CD4-positive, alpha-beta T cell treated with Interleukin-6 for 4 hours (primary cell): Measurements from ENCODE around the gene CBLL2.
"Not testable (repeated sequence)": the region's sequence is repeated elsewhere in the genome, so short reads cannot be mapped to it uniquely, and the experiment has no call there.

ENCODE experiments used
- DNase-seq: peaks from one replicate; pipeline ENCODE4 v3.0.0-alpha.2; 2020; ENCODE audit warnings: mixed read lengths

The CBLL2 gene

GRCh38 chrX:22272613-22273012 lies at the start of gene CBLL2:
Gene CBLL2, plus strand, starts transcription at chrX:22272913. Its CDS starts 79 bp downstream, at chrX:22272992.
- DNase-seq: no peak

- DNase-seq: no peak
Observed at GRCh38 chrX:22234380-22234779, 38.3 kb upstream of the CBLL2 start.

GRCh38 chrX:22237479-22237878 lies 35.2 kb upstream of the CBLL2 start:
- DNase-seq: no peak

GRCh38 chrX:22246620-22247019 lies 26.1 kb upstream of the CBLL2 start:
- DNase-seq: no peak

GRCh38 chrX:22247169-22247568 lies 25.5 kb upstream of the CBLL2 start:
- DNase-seq: no peak

- DNase-seq: no peak
Observed at GRCh38 chrX:22248401-22248800, 24.3 kb upstream of the CBLL2 start.

GRCh38 chrX:22249371-22249770 lies 23.3 kb upstream of the CBLL2 start:
- no peak for DNase-seq

- DNase-seq: no peak
Observed at GRCh38 chrX:22268706-22269105, 4.0 kb upstream of the CBLL2 start.

GRCh38 chrX:22273714-22274317 lies 1.1 kb downstream of the CBLL2 start:
- no peak for DNase-seq

GRCh38 chrX:22276781-22277180 lies 4.1 kb downstream of the CBLL2 start:
- no peak for DNase-seq

- DNase-seq: no peak
Observed at GRCh38 chrX:22278375-22278774, 5.7 kb downstream of the CBLL2 start.

GRCh38 chrX:22289209-22289608 lies 16.5 kb downstream of the CBLL2 start:
- not testable (repeated sequence) for DNase-seq

GRCh38 chrX:22296871-22297270 lies 24.2 kb downstream of the CBLL2 start:
- no peak for DNase-seq

GRCh38 chrX:22300130-22300529 lies 27.4 kb downstream of the CBLL2 start:
- DNase-seq: no peak

GRCh38 chrX:22310779-22311178 lies 38.1 kb downstream of the CBLL2 start:
- no peak for DNase-seq

GRCh38 chrX:22313766-22314165 lies 41.1 kb downstream of the CBLL2 start:
- DNase-seq: no peak

GRCh38 chrX:22314211-22314610 lies 41.5 kb downstream of the CBLL2 start:
- no peak for DNase-seq

- DNase-seq: no peak
Observed at GRCh38 chrX:22314692-22315091, 42.0 kb downstream of the CBLL2 start.

GRCh38 chrX:22315151-22315550 lies 42.4 kb downstream of the CBLL2 start:
- no peak for DNase-seq

GRCh38 chrX:22320236-22320873 lies 47.6 kb downstream of the CBLL2 start:
- no peak for DNase-seq

GRCh38 chrX:22323541-22323940 lies 50.8 kb downstream of the CBLL2 start:
- no peak for DNase-seq
